Astrocyte (in vitro differentiated cells and primary cell): ENCODE measurements around the gene GP5. TPM values are rescaled to one million over a fixed set of nuclear protein-coding genes. Genes with fewer than 3 reads are reported as not detected.
A peak's percentile ranks its signal among the peaks of the same experiment; 100 is the strongest.

Source experiments
- DNase-seq: peaks from one replicate; pipeline ENCODE4 v3.0.0-alpha.2; 2010; ENCODE audit warnings: low read depth
- FAIRE-seq: peaks from 2 replicates; lab custom pipeline; 2011; peaks lifted over from hg19 to GRCh38; lab: Jason Lieb, UNC
- H2AFZ ChIP-seq: 2 replicates; pipeline ENCODE4 v1.6.0; 2012; ENCODE audit warnings: low read depth, low read length, inconsistent platforms
- H3K27ac ChIP-seq: 2 replicates; pipeline ENCODE4 v1.5.1; 2011; ENCODE audit warnings: low read depth, low read length, inconsistent platforms
- H3K27me3 ChIP-seq: 2 replicates; pipeline ENCODE4 v1.6.0; 2011; ENCODE audit warnings: low read length, inconsistent platforms; ENCODE audit not compliant: insufficient read depth
- H3K36me3 ChIP-seq: 2 replicates; pipeline ENCODE4 v1.5.1; 2011; ENCODE audit warnings: low read length, inconsistent platforms; ENCODE audit not compliant: insufficient read depth
- H3K4me1 ChIP-seq: 2 replicates; pipeline ENCODE4 v1.5.1; 2011; ENCODE audit warnings: low read length, inconsistent platforms; ENCODE audit not compliant: insufficient read depth
- H3K4me2 ChIP-seq: 2 replicates; pipeline ENCODE4 v1.6.0; 2012; ENCODE audit warnings: low read length, inconsistent platforms
- H3K4me3 ChIP-seq: 2 replicates; pipeline ENCODE4 v1.5.1; 2011; ENCODE audit warnings: low read depth, mild to moderate bottlenecking, low read length, inconsistent platforms; ENCODE audit not compliant: insufficient read depth
- H3K79me2 ChIP-seq: 2 replicates; pipeline ENCODE4 v1.6.0; 2012; ENCODE audit warnings: mild to moderate bottlenecking, low read length, inconsistent platforms; ENCODE audit not compliant: insufficient read depth
- H3K9ac ChIP-seq: 2 replicates; pipeline ENCODE4 v1.6.0; 2012; ENCODE audit warnings: mild to moderate bottlenecking, low read length, inconsistent platforms
- H3K9me3 ChIP-seq: 2 replicates; pipeline ENCODE4 v1.5.1; 2012; ENCODE audit warnings: low read depth, mild to moderate bottlenecking, low read length, inconsistent platforms; ENCODE audit not compliant: insufficient read depth
- H4K20me1 ChIP-seq: 2 replicates; pipeline ENCODE4 v1.6.0; 2012; ENCODE audit warnings: low read length, inconsistent platforms; ENCODE audit not compliant: insufficient read depth
- H3K27ac Mint-ChIP-seq: one replicate; pipeline ENCODE4 v1.8.0; 2021; ENCODE audit warnings: mild to moderate bottlenecking, mixed read lengths; ENCODE audit not compliant: unreplicated experiment
- H3K27me3 Mint-ChIP-seq: one replicate; pipeline ENCODE4 v1.8.0; 2021; ENCODE audit warnings: low read depth, mixed read lengths; ENCODE audit not compliant: unreplicated experiment
- H3K36me3 Mint-ChIP-seq: one replicate; pipeline ENCODE4 v1.8.0; 2021; ENCODE audit warnings: low read depth, mixed read lengths; ENCODE audit not compliant: unreplicated experiment
- H3K4me1 Mint-ChIP-seq: one replicate; pipeline ENCODE4 v1.8.0; 2021; ENCODE audit warnings: low read depth, mixed read lengths; ENCODE audit not compliant: unreplicated experiment
- H3K4me3 Mint-ChIP-seq: one replicate; pipeline ENCODE4 v1.8.0; 2021; ENCODE audit warnings: mild to moderate bottlenecking, moderate library complexity, mixed read lengths; ENCODE audit not compliant: unreplicated experiment
- H3K9me3 Mint-ChIP-seq: one replicate; pipeline ENCODE4 v1.8.0; 2021; ENCODE audit warnings: mild to moderate bottlenecking, mixed read lengths; ENCODE audit not compliant: unreplicated experiment
- CTCF ChIP-seq: IDR thresholded peaks from 2 replicates; pipeline ENCODE4 v1.5.1; 2011; ENCODE audit warnings: low read depth, mild to moderate bottlenecking, inconsistent platforms, low read length, moderate library complexity; ENCODE audit not compliant: insufficient read depth
- EZH2 ChIP-seq: IDR thresholded peaks from 2 replicates; pipeline ENCODE4 v1.6.1; 2012; ENCODE audit warnings: mild to moderate bottlenecking, low read length, inconsistent platforms; ENCODE audit not compliant: insufficient read depth
- total RNA-seq: library from RNA; stranded (reverse); gene quantifications from 2 replicates; pipeline ENCODE4 v1.2.1, GENCODE V29; 2021

Gene GP5
- total RNA-seq, 1 donor from 2014 or later: not detected

- H4K20me1 ChIP-seq: no peaks in the 10 kb centered on the region
- H3K9me3 ChIP-seq: no peaks in the 10 kb centered on the region
- DNase-seq (peak; percentile 9), FAIRE-seq (no peak)
- no peak overlapping the region for H2AFZ ChIP-seq
- peaks cover 30% of the 10 kb centered on the region for H3K27me3 ChIP-seq
- no peak overlapping the region for H3K27ac ChIP-seq
- no peak overlapping the region for H3K4me3 Mint-ChIP-seq
- no peaks in the 10 kb centered on the region for H3K4me1 Mint-ChIP-seq
- H3K27ac Mint-ChIP-seq: no peak overlapping the region
- H3K36me3 ChIP-seq: no peaks in the 10 kb centered on the region
- no peak for TF ChIP-seq CTCF
- no peak for TF ChIP-seq EZH2
- no peak overlapping the region for H3K9ac ChIP-seq
- H3K4me3 ChIP-seq: no peak overlapping the region
- H3K79me2 ChIP-seq: no peaks in the 10 kb centered on the region
- H3K36me3 Mint-ChIP-seq: no peaks in the 10 kb centered on the region
- H3K4me2 ChIP-seq: peak overlapping the region; percentile 26
- no peaks in the 10 kb centered on the region for H3K4me1 ChIP-seq
- H3K27me3 Mint-ChIP-seq: peaks cover 40% of the 10 kb centered on the region
- H3K9me3 Mint-ChIP-seq: no peaks in the 10 kb centered on the region
Measured at GRCh38 chr3:194381460-194381875, 17.6 kb downstream of the GP5 start.

DNA sequence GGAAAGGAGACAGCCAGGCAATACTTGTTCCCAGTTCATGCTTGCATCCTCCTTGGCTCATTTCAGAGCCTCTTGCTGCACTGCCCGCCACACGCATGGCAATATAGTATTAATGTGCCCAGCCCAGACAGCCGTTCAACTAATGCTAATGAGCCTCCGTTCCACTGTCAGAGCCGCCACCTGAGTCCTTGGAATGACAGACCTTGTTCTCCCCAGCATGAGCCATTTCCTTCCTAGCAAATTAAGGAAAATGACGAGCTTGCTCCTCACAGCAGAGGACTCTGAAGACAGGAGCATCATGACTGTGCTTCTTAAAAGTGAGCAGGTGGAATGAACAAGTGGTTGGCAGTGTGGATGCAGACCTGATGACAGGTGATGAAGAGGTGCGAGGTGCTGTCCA lies 18.7 kb downstream of the GP5 start:
- TF ChIP-seq EZH2 (no peak), CTCF (no peak)
- FAIRE-seq: no peak
- DNase-seq: no peak
- Histone ChIP-seq H3K9me3 (no peaks in the 10 kb centered on the region), H3K27me3 (peaks cover 27% of the 10 kb centered on the region), H3K36me3 (no peaks in the 10 kb centered on the region), H3K9ac (no peak overlapping the region), H3K4me1 (no peaks in the 10 kb centered on the region), H3K4me2 (no peak overlapping the region), H2AFZ (no peak overlapping the region), H3K27ac (no peak overlapping the region), H3K4me3 (no peak overlapping the region), H3K79me2 (no peaks in the 10 kb centered on the region), H4K20me1 (no peaks in the 10 kb centered on the region)
- H3K27me3 Mint-ChIP-seq: peaks cover 36% of the 10 kb centered on the region
- no peaks in the 10 kb centered on the region for H3K4me1 Mint-ChIP-seq
- no peak overlapping the region for H3K27ac Mint-ChIP-seq
- H3K4me3 Mint-ChIP-seq: no peak overlapping the region
- no peaks in the 10 kb centered on the region for H3K9me3 Mint-ChIP-seq
- H3K36me3 Mint-ChIP-seq: no peaks in the 10 kb centered on the region

DNA sequence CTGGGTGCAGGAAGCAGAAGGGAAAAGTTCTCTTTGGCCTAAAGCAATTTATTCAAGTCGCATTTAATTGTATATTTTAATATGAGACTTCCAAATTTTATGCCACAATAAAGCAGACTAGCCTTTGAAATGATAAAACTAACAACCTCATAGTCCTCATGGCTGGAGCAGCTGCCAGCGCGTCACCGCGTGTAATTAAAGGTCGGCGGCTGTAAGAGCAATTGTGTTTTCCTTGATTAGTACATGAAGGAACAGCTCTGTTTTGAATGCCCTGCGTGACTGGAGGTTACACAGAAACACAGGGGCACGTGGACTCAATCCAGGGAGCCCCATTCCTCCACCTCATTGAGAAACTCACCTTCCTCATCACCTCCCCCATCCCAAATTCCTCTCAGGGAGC lies 19.4 kb downstream of the GP5 start:
- DNase-seq (no peak), FAIRE-seq (no peak)
- H3K4me3 Mint-ChIP-seq: peak overlapping the region; percentile 50
- H3K79me2 ChIP-seq: no peaks in the 10 kb centered on the region
- no peaks in the 10 kb centered on the region for H3K9me3 ChIP-seq
- H3K4me1 ChIP-seq: no peaks in the 10 kb centered on the region
- H3K4me2 ChIP-seq: no peak overlapping the region
- H3K27ac Mint-ChIP-seq: no peak overlapping the region
- H2AFZ ChIP-seq: no peak overlapping the region
- peaks cover 36% of the 10 kb centered on the region for H3K27me3 Mint-ChIP-seq
- H3K4me3 ChIP-seq: no peak overlapping the region
- no peak overlapping the region for H3K9ac ChIP-seq
- no peaks in the 10 kb centered on the region for H3K36me3 Mint-ChIP-seq
- TF ChIP-seq EZH2: no peak
- no peak for TF ChIP-seq CTCF
- H3K4me1 Mint-ChIP-seq: no peaks in the 10 kb centered on the region
- H3K27ac ChIP-seq: no peak overlapping the region
- H3K36me3 ChIP-seq: no peaks in the 10 kb centered on the region
- peaks cover 27% of the 10 kb centered on the region for H3K27me3 ChIP-seq
- H3K9me3 Mint-ChIP-seq: no peaks in the 10 kb centered on the region
- H4K20me1 ChIP-seq: no peaks in the 10 kb centered on the region
